ENCODE data around the gene MACROD2. TPM values are rescaled to one million over a fixed set of nuclear protein-coding genes. Genes with fewer than 3 reads are reported as not detected.

The MACROD2 gene
- total RNA-seq, 2 donors from 2014 or later, result 0.94 to 10.4 TPM

- TF ChIP-seq, protein P1, sequence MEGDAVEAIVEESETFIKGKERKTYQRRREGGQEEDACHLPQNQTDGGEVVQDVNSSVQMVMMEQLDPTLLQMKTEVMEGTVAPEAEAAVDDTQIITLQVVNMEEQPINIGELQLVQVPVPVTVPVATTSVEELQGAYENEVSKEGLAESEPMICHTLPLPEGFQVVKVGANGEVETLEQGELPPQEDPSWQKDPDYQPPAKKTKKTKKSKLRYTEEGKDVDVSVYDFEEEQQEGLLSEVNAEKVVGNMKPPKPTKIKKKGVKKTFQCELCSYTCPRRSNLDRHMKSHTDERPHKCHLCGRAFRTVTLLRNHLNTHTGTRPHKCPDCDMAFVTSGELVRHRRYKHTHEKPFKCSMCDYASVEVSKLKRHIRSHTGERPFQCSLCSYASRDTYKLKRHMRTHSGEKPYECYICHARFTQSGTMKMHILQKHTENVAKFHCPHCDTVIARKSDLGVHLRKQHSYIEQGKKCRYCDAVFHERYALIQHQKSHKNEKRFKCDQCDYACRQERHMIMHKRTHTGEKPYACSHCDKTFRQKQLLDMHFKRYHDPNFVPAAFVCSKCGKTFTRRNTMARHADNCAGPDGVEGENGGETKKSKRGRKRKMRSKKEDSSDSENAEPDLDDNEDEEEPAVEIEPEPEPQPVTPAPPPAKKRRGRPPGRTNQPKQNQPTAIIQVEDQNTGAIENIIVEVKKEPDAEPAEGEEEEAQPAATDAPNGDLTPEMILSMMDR (IDR thresholded peaks at IDR 0.05), result no peak
- DNase-seq (ENCODE audit: low spot score), result no peak
- Histone ChIP-seq H3K9me3 (no peaks in the 10 kb centered on the region), H3K27me3 (no peaks in the 10 kb centered on the region), H3K27ac (no peak overlapping the region), H3K4me1 (no peaks in the 10 kb centered on the region), H3K36me3 (no peaks in the 10 kb centered on the region), H3K4me3 (no peak overlapping the region)
Measured at GRCh38 chr20:15297059-15297875, 1302.0 kb downstream of the MACROD2 start.

DNA sequence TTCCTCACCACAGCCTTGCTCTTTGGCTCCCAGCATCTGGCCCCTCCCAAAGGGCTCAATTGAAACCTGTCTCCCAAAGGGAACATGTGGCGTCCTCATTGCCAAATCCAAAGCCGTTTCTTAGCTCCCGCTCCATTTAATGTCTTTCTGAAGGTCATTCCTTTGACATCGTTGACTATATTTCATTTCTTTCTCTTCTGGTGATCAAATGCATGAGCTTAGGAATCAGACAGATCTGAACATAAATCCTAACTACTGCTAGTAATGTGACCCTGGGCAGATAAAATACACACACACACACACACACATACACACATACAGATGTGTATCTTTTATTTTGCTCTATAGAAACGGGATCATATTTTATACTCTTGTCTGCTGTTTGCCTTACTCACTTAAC is 1306.8 kb downstream of the MACROD2 start:
- Histone ChIP-seq H3K4me3 (no peak overlapping the region), H3K27ac (no peak overlapping the region), H3K9me3 (no peaks in the 10 kb centered on the region), H3K4me1 (no peaks in the 10 kb centered on the region), H3K27me3 (no peaks in the 10 kb centered on the region), H3K36me3 (no peaks in the 10 kb centered on the region)
- DNase-seq (ENCODE audit: low spot score), result no peak
- TF ChIP-seq, protein P1 (IDR thresholded peaks at IDR 0.05), result no peak

DNA sequence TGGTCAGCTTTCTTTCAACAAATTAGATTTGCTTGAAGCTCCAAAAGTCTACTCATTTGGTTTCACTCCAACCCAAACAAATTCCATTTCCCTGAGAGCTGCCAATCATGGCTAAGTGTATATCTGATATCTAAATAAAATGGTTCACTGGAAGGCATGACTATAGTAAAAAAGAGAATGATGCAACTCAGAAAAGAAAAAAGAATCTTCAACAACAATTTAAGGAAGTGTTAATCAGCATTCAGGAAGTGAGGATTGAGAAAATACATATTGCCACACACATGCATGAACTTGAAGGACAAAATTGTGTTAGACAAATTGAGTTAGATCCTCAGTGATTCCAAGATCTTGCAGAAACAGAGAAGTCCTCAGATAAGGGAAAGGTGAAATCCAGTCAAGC is 1315.0 kb downstream of the MACROD2 start:
- H3K4me3 ChIP-seq, result no peak overlapping the region

GRCh38 chr20:15316556-15316955 is 1321.2 kb downstream of the MACROD2 start:
- Histone ChIP-seq H3K27me3 (no peaks in the 10 kb centered on the region), H3K27ac (no peak overlapping the region), H3K36me3 (no peaks in the 10 kb centered on the region), H3K4me3 (no peak overlapping the region), H3K9me3 (no peaks in the 10 kb centered on the region), H3K4me1 (no peaks in the 10 kb centered on the region)
- TF ChIP-seq, protein P1 (IDR thresholded peaks at IDR 0.05), result no peak
- DNase-seq (ENCODE audit: low spot score), result no peak

More for the DNA sequence above, 1315.0 kb downstream of the MACROD2 start:
- Histone ChIP-seq H3K27me3 (no peaks in the 10 kb centered on the region), H3K9me3 (no peaks in the 10 kb centered on the region), H3K4me1 (no peaks in the 10 kb centered on the region), H3K36me3 (no peaks in the 10 kb centered on the region), H3K27ac (no peak overlapping the region)
- TF ChIP-seq, protein P1 (IDR thresholded peaks at IDR 0.05), result no peak
- DNase-seq (ENCODE audit: low spot score), result no peak

DNA sequence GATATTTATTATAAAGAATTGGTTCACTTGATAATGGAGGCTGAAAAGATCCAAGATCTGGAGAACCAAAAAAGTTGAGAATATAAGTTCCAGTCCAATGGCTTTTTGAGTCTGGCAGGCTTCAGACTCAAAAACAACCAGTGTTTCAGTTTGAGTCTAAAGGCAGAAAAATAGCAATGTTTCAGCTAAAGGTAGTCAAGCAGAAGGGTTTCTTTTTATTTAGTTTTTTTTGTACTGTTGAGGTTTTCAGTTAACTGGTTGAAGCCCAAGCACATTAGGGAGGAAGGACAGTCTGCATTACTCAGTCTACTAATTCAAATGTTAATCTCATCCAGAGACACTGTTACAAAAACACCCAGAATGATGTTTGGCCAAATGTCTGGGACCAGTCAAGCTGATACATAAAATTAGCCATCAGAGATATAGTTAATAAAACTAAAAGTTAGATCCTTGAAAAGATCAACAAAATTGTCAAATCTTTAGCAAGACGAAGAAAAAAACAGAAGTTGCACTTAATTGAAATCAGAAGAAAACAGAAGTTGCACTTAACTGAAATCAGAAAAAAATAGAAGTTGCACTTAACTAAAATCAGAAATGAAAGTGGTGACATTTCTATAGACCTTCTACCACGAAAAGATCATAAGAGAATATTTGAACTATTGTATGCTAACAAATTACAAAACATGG is 1322.4 kb downstream of the MACROD2 start:
- H3K27ac ChIP-seq, result no peak overlapping the region
- H3K9me3 ChIP-seq, result no peaks in the 10 kb centered on the region
- no peaks in the 10 kb centered on the region for H3K4me1 ChIP-seq
- no peak overlapping the region for H3K4me3 ChIP-seq
- H3K27me3 ChIP-seq, result no peaks in the 10 kb centered on the region
- no peak for DNase-seq (ENCODE audit: low spot score)
- TF ChIP-seq, protein P1 (IDR thresholded peaks at IDR 0.05), result no peak
- H3K36me3 ChIP-seq, result no peaks in the 10 kb centered on the region

All from right atrium auricular region (tissue), 2 donors.